HCT116 (cell line): ENCODE measurements around the gene COL8A2. TPM values are rescaled to one million over a fixed set of nuclear protein-coding genes. Genes with fewer than 3 reads are reported as not detected.

ENCODE experiments used
- ATAC-seq: fragments of 200-7000 bp; cut with Tn5 transposase; 2 replicates; pipeline ENCODE4 v1.9.1; 2020; ENCODE audit warnings: mild to moderate bottlenecking, moderate library complexity
- BruUV-seq: library from RNA; stranded (reverse); fragments of 400-500 nt; replicated peaks from 2 replicates; lab custom pipeline; 2021; lab: Mats Ljungman, UMichigan
- CTCF ChIA-PET: fragments of 300-600 bp; sonication (Branson Sonifier 250); formaldehyde crosslinking; loops from one replicate; lab custom pipeline; 2021; ENCODE audit warnings: antibody characterized with exemption; lab: Charles Lee
- POLR2A ChIA-PET: fragments of 300-600, 350-600 bp; sonication (Branson Sonifier 250); formaldehyde crosslinking; loops from one replicate; lab custom pipeline; 2021; ENCODE audit warnings: antibody characterized with exemption; lab: Charles Lee
- RAD21 ChIA-PET, 2 experiments: fragments of 300-600 bp; sonication (Branson Sonifier 250); formaldehyde crosslinking; loops; one replicate each; lab custom pipeline; 2023; ENCODE audit warnings: low total read pairs in 2 of 2; ENCODE audit not compliant: uncharacterized antibody in 2 of 2, unreplicated experiment in 2 of 2, low non-redundant PET in 1 of 2; lab: Charles Lee
- DNase-seq: peaks from one replicate; pipeline ENCODE4 v3.0.0-alpha.2; 2010; ENCODE audit warnings: low read depth, low spot score
- H2AFZ ChIP-seq: fragments of 200-600 bp; shearing (Covaris generic), sonication (generic); 2 replicates; pipeline ENCODE4 v1.6.1; 2017; ENCODE audit warnings: low read depth, mixed run types, mixed read lengths, antibody characterized with exemption, low read length; ENCODE audit not compliant: poor library complexity, severe bottlenecking
- H3K27ac ChIP-seq: 2 replicates; pipeline ENCODE4 v1.5.1; 2012; ENCODE audit warnings: low read depth, low read length
- H3K27me3 ChIP-seq: fragments of 200-600 bp; sonication (generic); 2 replicates; pipeline ENCODE4 v1.6.1; 2016; ENCODE audit warnings: mixed run types, low read length, mixed read lengths; ENCODE audit not compliant: insufficient read depth
- H3K36me3 ChIP-seq, 2 experiments: fragments of 200-500 bp in 1 of 2; fragments of 200-600 bp in 1 of 2; sonication (Bioruptor generic) in 1 of 2; sonication (generic) in 1 of 2; 2 replicates each; pipeline versions ENCODE4 v1.5.1 to v1.6.1; 2014 to 2016; ENCODE audit warnings: low read length in 2 of 2, inconsistent platforms in 1 of 2, mixed read lengths in 1 of 2, mixed run types in 1 of 2; ENCODE audit not compliant: insufficient read depth in 2 of 2, control insufficient read depth in 1 of 2
- H3K4me1 ChIP-seq, 2 experiments: fragments of 200-600 bp in 1 of 2; sonication (generic) in 1 of 2; 2 replicates each; pipeline versions ENCODE4 v1.5.1 to v1.6.1; 2012 to 2017; ENCODE audit warnings: low read length in 2 of 2, inconsistent platforms in 1 of 2, mild to moderate bottlenecking in 1 of 2, mixed read lengths in 1 of 2, mixed run types in 1 of 2, moderate library complexity in 1 of 2; ENCODE audit not compliant: insufficient read depth in 2 of 2, control insufficient read depth in 1 of 2
- H3K4me2 ChIP-seq: fragments of 200-600 bp; sonication (generic); 2 replicates; pipeline ENCODE4 v1.6.1; 2017; ENCODE audit warnings: mixed run types, low read length, mixed read lengths
- H3K4me3 ChIP-seq, 2 experiments: fragments of 200-600 bp in 1 of 2; sonication (generic) in 1 of 2; replicated peaks in 1 of 2; 2 replicates each; pipeline ENCODE4 v1.5.1; 2011 to 2016; ENCODE audit warnings: low read length in 2 of 2, control low read depth in 1 of 2, low read depth in 1 of 2, mild to moderate bottlenecking in 1 of 2, mixed read lengths in 1 of 2, mixed run types in 1 of 2
- H3K79me2 ChIP-seq: fragments of 200-600 bp; sonication (generic); 2 replicates; pipeline ENCODE4 v1.6.1; 2017; ENCODE audit warnings: mild to moderate bottlenecking, mixed run types, low read length, moderate library complexity, mixed read lengths; ENCODE audit not compliant: insufficient read depth
- H3K9ac ChIP-seq: fragments of 200-600 bp; sonication (generic); 2 replicates; pipeline ENCODE4 v1.6.1; 2016; ENCODE audit warnings: low read length, mixed read lengths
- H3K9me2 ChIP-seq: fragments of 200-600 bp; sonication (generic), shearing (Covaris generic); 2 replicates; pipeline ENCODE4 v1.6.1; 2017; ENCODE audit warnings: mixed run types, mild to moderate bottlenecking, moderate library complexity; ENCODE audit not compliant: insufficient read depth
- H3K9me3 ChIP-seq, 2 experiments: fragments of 200-500 bp in 1 of 2; fragments of 200-600 bp in 1 of 2; sonication (Bioruptor generic) in 1 of 2; sonication (generic) in 1 of 2; 2 replicates each; pipeline ENCODE4 v1.6.1; 2014 to 2017; ENCODE audit warnings: low read length in 2 of 2, mixed read lengths in 2 of 2, inconsistent platforms in 1 of 2, low read depth in 1 of 2, mild to moderate bottlenecking in 1 of 2, mixed run types in 1 of 2, moderate library complexity in 1 of 2; ENCODE audit not compliant: control insufficient read depth in 1 of 2, insufficient read depth in 1 of 2
- H4K20me1 ChIP-seq: fragments of 200-600 bp; sonication (generic), shearing (Covaris generic); 2 replicates; pipeline ENCODE4 v1.6.1; 2017; ENCODE audit warnings: mixed run types, mild to moderate bottlenecking, moderate library complexity; ENCODE audit not compliant: insufficient read depth
- ATF3 ChIP-seq: IDR thresholded peaks from 2 replicates; pipeline ENCODE4 v1.6.1; 2012
- CBX3 ChIP-seq: IDR thresholded peaks from 2 replicates; pipeline ENCODE4 v1.6.1; 2012; ENCODE audit warnings: low read depth
- CTCF ChIP-seq, 3 experiments: fragments of 200-600 bp in 1 of 3; sonication (generic) in 1 of 3; IDR thresholded peaks in 2 of 3; conservative IDR thresholded peaks in 1 of 3; 2 replicates each; pipeline ENCODE4 v1.5.1; 2012 to 2017; ENCODE audit warnings: low read depth in 2 of 3, low read length in 2 of 3, antibody characterized with exemption in 1 of 3, borderline replicate concordance in 1 of 3, control low read depth in 1 of 3, mild to moderate bottlenecking in 1 of 3, mixed read lengths in 1 of 3, mixed run types in 1 of 3, moderate library complexity in 1 of 3; ENCODE audit not compliant: insufficient read depth in 1 of 3
- ELF1 ChIP-seq: IDR thresholded peaks from 2 replicates; pipeline ENCODE4 v1.6.1; 2012; ENCODE audit warnings: low read depth, borderline replicate concordance
- FOSL1 ChIP-seq: IDR thresholded peaks from 2 replicates; pipeline ENCODE4 v1.6.1; 2012; ENCODE audit warnings: low read depth
- JUND ChIP-seq: IDR thresholded peaks from 2 replicates; pipeline ENCODE4 v1.6.1; 2012
- POLR2AphosphoS5 ChIP-seq: IDR thresholded peaks from 2 replicates; pipeline ENCODE4 v1.6.1; 2011; ENCODE audit warnings: mild to moderate bottlenecking, low read depth, low read length, moderate library complexity
- SP1 ChIP-seq: IDR thresholded peaks from 2 replicates; pipeline ENCODE4 v1.6.1; 2012; ENCODE audit warnings: low read depth
- SRF ChIP-seq: IDR thresholded peaks from 2 replicates; pipeline ENCODE4 v1.6.1; 2012; ENCODE audit warnings: low read depth
- TCF7L2 ChIP-seq: IDR thresholded peaks from 2 replicates; pipeline ENCODE4 v1.7.0; 2011; ENCODE audit warnings: borderline replicate concordance, inconsistent platforms; ENCODE audit not compliant: insufficient read depth, insufficient read length; ENCODE audit errors: extremely low read depth
- YY1 ChIP-seq: IDR thresholded peaks from 2 replicates; pipeline ENCODE4 v1.6.1; 2011; ENCODE audit warnings: low read length, low read depth, moderate library complexity, mild to moderate bottlenecking; ENCODE audit not compliant: insufficient replicate concordance; ENCODE audit errors: extremely low read depth
- ZFX ChIP-seq: fragments of 450-650 bp; IDR thresholded peaks from 2 replicates; pipeline ENCODE4 v1.6.1; 2017
- intact Hi-C: fragments of 100-400 bp; cut with micrococcal nuclease; formaldehyde crosslinking; loops from 2 replicates; pipeline ENCODE4 v1.10.0; 2022
- total RNA-seq: library from RNA; stranded (reverse); gene quantifications from one replicate; pipeline ENCODE4 v1.2.1, GENCODE V29; 2021; ENCODE audit not compliant: unreplicated experiment
- TF ChIP-seq, protein P1 (sequence below): IDR thresholded peaks from 2 replicates; pipeline ENCODE4 v1.6.1; 2011; ENCODE audit warnings: mild to moderate bottlenecking, low read length, moderate library complexity; ENCODE audit not compliant: insufficient replicate concordance; ENCODE audit errors: extremely low read depth

COL8A2 gene
- total RNA-seq, 1 experiment from 2014 or later = 0.05 TPM

DNA sequence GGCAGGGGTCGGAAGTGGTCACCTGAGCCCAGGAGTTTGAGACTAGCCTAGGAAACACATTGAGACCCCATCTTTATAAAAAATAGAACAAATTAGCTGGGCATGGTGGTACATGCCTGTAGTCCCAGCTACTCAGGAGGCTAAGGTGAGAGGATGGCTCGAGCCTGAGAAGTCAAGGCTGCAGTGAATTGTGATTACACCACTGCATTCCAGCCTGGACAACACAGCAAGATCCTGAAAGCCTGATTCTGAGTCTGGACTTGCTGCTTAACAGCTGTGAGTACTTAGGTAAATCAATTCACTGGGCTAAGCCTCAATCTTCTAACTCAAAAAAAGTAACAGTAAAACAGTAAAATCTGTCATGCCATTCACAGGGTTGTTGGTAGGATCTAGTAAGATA is 19.4 kb upstream of the COL8A2 start:
- ChIA-PET CTCF (interaction anchor here (0.7 kb wide), 1 partner anchor 10 kb away, joined by 3 read pairs; no protein-coding TSS in a partner anchor), POLR2A (interaction anchor here (0.7 kb wide), 1 partner anchor 9 kb away, joined by 3 read pairs; no protein-coding TSS in a partner anchor), RAD21 (no interaction called here)

GRCh38 chr1:36143424-36143823 is 18.4 kb upstream of the COL8A2 start:
- no TSS peak for BruUV-seq
- TF ChIP-seq SP1 = no peak
- TF ChIP-seq ATF3 = no peak
- TF ChIP-seq JUND = no peak
- no peak for TF ChIP-seq CTCF (IDR thresholded peaks at IDR 0.05 in 2 of 3, conservative IDR thresholded peaks at IDR 0.05 in 1 of 3; ENCODE audit: borderline replicate concordance in 1 of 3, insufficient read depth in 1 of 3, low read depth in 2 of 3, low read length in 2 of 3)
- TF ChIP-seq ELF1 = no peak
- TF ChIP-seq ZFX = no peak
- TF ChIP-seq CBX3 = no peak
- no peak for TF ChIP-seq FOSL1
- no peak for TF ChIP-seq POLR2AphosphoS5
- TF ChIP-seq, protein P1, sequence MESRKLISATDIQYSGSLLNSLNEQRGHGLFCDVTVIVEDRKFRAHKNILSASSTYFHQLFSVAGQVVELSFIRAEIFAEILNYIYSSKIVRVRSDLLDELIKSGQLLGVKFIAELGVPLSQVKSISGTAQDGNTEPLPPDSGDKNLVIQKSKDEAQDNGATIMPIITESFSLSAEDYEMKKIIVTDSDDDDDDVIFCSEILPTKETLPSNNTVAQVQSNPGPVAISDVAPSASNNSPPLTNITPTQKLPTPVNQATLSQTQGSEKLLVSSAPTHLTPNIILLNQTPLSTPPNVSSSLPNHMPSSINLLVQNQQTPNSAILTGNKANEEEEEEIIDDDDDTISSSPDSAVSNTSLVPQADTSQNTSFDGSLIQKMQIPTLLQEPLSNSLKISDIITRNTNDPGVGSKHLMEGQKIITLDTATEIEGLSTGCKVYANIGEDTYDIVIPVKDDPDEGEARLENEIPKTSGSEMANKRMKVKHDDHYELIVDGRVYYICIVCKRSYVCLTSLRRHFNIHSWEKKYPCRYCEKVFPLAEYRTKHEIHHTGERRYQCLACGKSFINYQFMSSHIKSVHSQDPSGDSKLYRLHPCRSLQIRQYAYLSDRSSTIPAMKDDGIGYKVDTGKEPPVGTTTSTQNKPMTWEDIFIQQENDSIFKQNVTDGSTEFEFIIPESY = no peak
- no peak for TF ChIP-seq SRF
- no peak for TF ChIP-seq TCF7L2
- TF ChIP-seq YY1 = no peak
- no peaks in the 10 kb centered on the region for H4K20me1 ChIP-seq
- H3K9ac ChIP-seq = no peak overlapping the region
- peaks cover 80% of the 10 kb centered on the region for H3K79me2 ChIP-seq
- H3K4me2 ChIP-seq = no peak overlapping the region
- no peaks in the 10 kb centered on the region for H3K9me3 ChIP-seq
- no peak overlapping the region for H3K27ac ChIP-seq
- H3K4me3 ChIP-seq = no peak overlapping the region
- H3K27me3 ChIP-seq = no peaks in the 10 kb centered on the region
- peaks cover 0 to 19% of the 10 kb centered on the region in 2 experiments for H3K4me1 ChIP-seq
- ChIA-PET POLR2A (no interaction called here), RAD21 (no interaction called here), CTCF (no interaction called here)
- intact Hi-C loops = no loop called here
- no peaks in the 10 kb centered on the region for H3K9me2 ChIP-seq
- peaks cover under 1 to 9% of the 10 kb centered on the region in 2 experiments; a peak in 1 of 4 replicates for H3K36me3 ChIP-seq
- no peak for DNase-seq
- no peak for ATAC-seq
- no peak overlapping the region for H2AFZ ChIP-seq

More for the DNA sequence above, 19.4 kb upstream of the COL8A2 start:
- Histone ChIP-seq H3K36me3 (peaks cover 0 to 9% of the 10 kb centered on the region in 2 experiments; a peak in 1 of 4 replicates), H3K4me2 (no peak overlapping the region), H3K9me2 (no peaks in the 10 kb centered on the region), H3K9me3 (no peaks in the 10 kb centered on the region), H3K4me1 (peaks cover 0 to 21% of the 10 kb centered on the region in 2 experiments), H3K79me2 (peaks cover 89% of the 10 kb centered on the region), H3K27me3 (no peaks in the 10 kb centered on the region), H4K20me1 (no peaks in the 10 kb centered on the region), H2AFZ (no peak overlapping the region), H3K27ac (no peak overlapping the region), H3K9ac (no peak overlapping the region), H3K4me3 (no peak overlapping the region)
- intact Hi-C loops = no loop called here
- no peak for TF ChIP-seq ATF3
- BruUV-seq = no TSS peak
- DNase-seq = no peak
- ATAC-seq = no peak
